WI38 (cell line): ENCODE measurements around the gene NT5M.

Experiments used
- H3K4me3 ChIP-seq: 2 replicates; pipeline ENCODE4 v1.5.1; 2011; ENCODE audit warnings: low read depth, mild to moderate bottlenecking, control low read depth, low read length
- CTCF ChIP-seq: IDR thresholded peaks from 2 replicates; pipeline ENCODE4 v1.5.1; 2012; ENCODE audit warnings: low read depth, mild to moderate bottlenecking, control low read depth, low read length

The NT5M gene

GRCh38 chr17:17375841-17376240 lies 72.7 kb downstream of the NT5M start:
- no peak overlapping the region for H3K4me3 ChIP-seq
- no peak for TF ChIP-seq CTCF

GRCh38 chr17:17376362-17376761 lies 73.2 kb downstream of the NT5M start:
- TF ChIP-seq CTCF: no peak
- no peak overlapping the region for H3K4me3 ChIP-seq

GRCh38 chr17:17377071-17377967 lies 74.1 kb downstream of the NT5M start:
- TF ChIP-seq CTCF: no peak
- no peak overlapping the region for H3K4me3 ChIP-seq

GRCh38 chr17:17379197-17379991 lies 76.2 kb downstream of the NT5M start:
- TF ChIP-seq CTCF: no peak
- no peak overlapping the region for H3K4me3 ChIP-seq

GRCh38 chr17:17380145-17380925 lies 77.2 kb downstream of the NT5M start:
- no peak for TF ChIP-seq CTCF
- no peak overlapping the region for H3K4me3 ChIP-seq

GRCh38 chr17:17381446-17382064 lies 78.4 kb downstream of the NT5M start:
- no peak for TF ChIP-seq CTCF
- H3K4me3 ChIP-seq: no peak overlapping the region
